CD14-positive monocyte (primary cell): ENCODE data around the gene PCGF5. TPM values are rescaled to one million over a fixed set of nuclear protein-coding genes. Genes with fewer than 3 reads are reported as not detected.

ENCODE experiments used
- DNase-seq, 3 donors: peaks; one replicate each; pipeline ENCODE4 v3.0.0-alpha.2; 2011 to 2022
- H2AFZ ChIP-seq: 2 replicates; pipeline ENCODE4 v1.6.0; 2012; ENCODE audit warnings: mild to moderate bottlenecking, low read depth, low read length, inconsistent platforms; ENCODE audit not compliant: insufficient read depth, poor library complexity, severe bottlenecking
- H3K27ac ChIP-seq, 2 donors: 1 replicate in 1 of 2; 2 replicates in 1 of 2; pipeline ENCODE4 v1.5.1; 2012 to 2013; ENCODE audit warnings: low read length in 2 of 2, control low read depth in 1 of 2, inconsistent platforms in 1 of 2, low read depth in 1 of 2, mild to moderate bottlenecking in 1 of 2
- H3K27me3 ChIP-seq, 2 donors: one replicate each; pipeline versions ENCODE4 v1.6.0 to v1.6.1; 2011 to 2013; ENCODE audit warnings: low read length in 2 of 2; ENCODE audit not compliant: control insufficient read depth in 2 of 2, insufficient read depth in 2 of 2
- H3K36me3 ChIP-seq, 2 donors: replicated peaks in 1 of 2; 1 replicate in 1 of 2; 2 replicates in 1 of 2; pipeline versions ENCODE4 v1.5.1 to v1.6.1; 2012 to 2013; ENCODE audit warnings: low read length in 2 of 2, control low read depth in 1 of 2, inconsistent platforms in 1 of 2, mild to moderate bottlenecking in 1 of 2; ENCODE audit not compliant: insufficient read depth in 2 of 2, control insufficient read depth in 1 of 2
- H3K4me1 ChIP-seq, 2 donors: 1 replicate in 1 of 2; 2 replicates in 1 of 2; pipeline versions ENCODE4 v1.5.1 to v1.6.1; 2012 to 2013; ENCODE audit warnings: low read length in 2 of 2, control low read depth in 1 of 2, inconsistent platforms in 1 of 2, mild to moderate bottlenecking in 1 of 2, moderate library complexity in 1 of 2; ENCODE audit not compliant: insufficient read depth in 2 of 2, control insufficient read depth in 1 of 2
- H3K4me2 ChIP-seq: replicated peaks from 2 replicates; pipeline ENCODE3; 2012; ENCODE audit warnings: low read length, moderate library complexity, mild to moderate bottlenecking; ENCODE audit not compliant: poor library complexity, severe bottlenecking; ENCODE audit errors: extremely low read depth
- H3K4me3 ChIP-seq, 3 experiments: fragments of 200-600 bp in 1 of 3; sonication (generic) in 1 of 3; replicated peaks in 1 of 3; 1 replicate in 2 of 3; 2 replicates in 1 of 3; pipeline ENCODE4 v1.5.1; 2011 to 2013; ENCODE audit warnings: low read length in 3 of 3, mild to moderate bottlenecking in 3 of 3, control low read depth in 2 of 3, low read depth in 2 of 3, inconsistent platforms in 1 of 3, moderate library complexity in 1 of 3
- H3K79me2 ChIP-seq: 2 replicates; pipeline ENCODE4 v1.6.0; 2012; ENCODE audit warnings: mild to moderate bottlenecking, control low read depth, inconsistent platforms, low read length, moderate library complexity; ENCODE audit not compliant: insufficient read depth
- H3K9ac ChIP-seq: 2 replicates; pipeline ENCODE4 v1.6.0; 2017; ENCODE audit warnings: low read length, mild to moderate bottlenecking; ENCODE audit not compliant: insufficient read depth, poor library complexity, severe bottlenecking
- H3K9me3 ChIP-seq, 2 donors: replicated peaks in 1 of 2; 1 replicate in 1 of 2; 2 replicates in 1 of 2; pipeline versions ENCODE4 v1.5.1 to v1.6.1; 2012 to 2013; ENCODE audit warnings: low read length in 2 of 2, control low read depth in 1 of 2; ENCODE audit not compliant: control insufficient read depth in 1 of 2, insufficient read depth in 1 of 2
- H4K20me1 ChIP-seq: 2 replicates; pipeline ENCODE4 v1.6.0; 2012; ENCODE audit warnings: mild to moderate bottlenecking, low read length, control low read depth, moderate library complexity; ENCODE audit not compliant: insufficient read depth
- H3K27ac Mint-ChIP-seq, 7 donors: one replicate each; pipeline ENCODE4 v1.8.0; 2020; ENCODE audit warnings: mild to moderate bottlenecking in 7 of 7, mixed read lengths in 7 of 7, moderate library complexity in 6 of 7, inconsistent platforms in 2 of 7
- H3K27me3 Mint-ChIP-seq, 3 donors: one replicate each; pipeline ENCODE4 v1.8.0; 2021 to 2022; ENCODE audit warnings: low read depth in 3 of 3, mild to moderate bottlenecking in 3 of 3, mixed read lengths in 3 of 3, moderate library complexity in 3 of 3, inconsistent platforms in 1 of 3
- H3K36me3 Mint-ChIP-seq, 2 donors: one replicate each; pipeline ENCODE4 v1.8.0; 2020; ENCODE audit warnings: mixed read lengths in 2 of 2, inconsistent platforms in 1 of 2, mild to moderate bottlenecking in 1 of 2
- H3K4me1 Mint-ChIP-seq: one replicate; pipeline ENCODE4 v1.8.0; 2020; ENCODE audit warnings: mild to moderate bottlenecking, mixed read lengths
- H3K4me3 Mint-ChIP-seq, 2 donors: one replicate each; pipeline ENCODE4 v1.8.0; 2020; ENCODE audit warnings: mild to moderate bottlenecking in 2 of 2, mixed read lengths in 2 of 2, moderate library complexity in 1 of 2
- H3K9me3 Mint-ChIP-seq, 7 donors: one replicate each; pipeline ENCODE4 v1.8.0; 2020 to 2022; ENCODE audit warnings: mixed read lengths in 7 of 7, mild to moderate bottlenecking in 6 of 7, moderate library complexity in 6 of 7, inconsistent platforms in 2 of 7
- CTCF ChIP-seq: fragments of 200-600 bp; IDR thresholded peaks from one replicate; pipeline ENCODE4 v1.8.0; 2022; ENCODE audit warnings: antibody characterized with exemption, mild to moderate bottlenecking
- WGBS: methylation state at CpG from one replicate; pipeline ENCODE4 v1.1.5; 2013; ENCODE audit warnings: missing lambda C conversion rate; ENCODE audit not compliant: insufficient coverage; 5-methylcytosine and 5-hydroxymethylcytosine counted together
- intact Hi-C, 2 donors: fragments of 100-400 bp; cut with micrococcal nuclease; formaldehyde crosslinking; loops; one replicate each; pipeline versions ENCODE4 v1.15.0 to v1.15.1; 2023
- polyA plus RNA-seq, 3 donors: library from polyadenylated mRNA; depleted of rRNA in 1 of 3; unstranded in 2 of 3; stranded (reverse) in 1 of 3; fragments of 300-500 nt in 2 of 3; fragments of >200 nt in 1 of 3; fragmentation: Illumina TruSeq in 2 of 3; gene quantifications; 1 replicate in 2 of 3; 2 replicates in 1 of 3; pipeline ENCODE4 v1.2.3, GENCODE V29; 2012 to 2021

Gene PCGF5
- polyA plus RNA-seq, 3 donors = 55.2 to 80.3 (median 58.7) TPM

DNA sequence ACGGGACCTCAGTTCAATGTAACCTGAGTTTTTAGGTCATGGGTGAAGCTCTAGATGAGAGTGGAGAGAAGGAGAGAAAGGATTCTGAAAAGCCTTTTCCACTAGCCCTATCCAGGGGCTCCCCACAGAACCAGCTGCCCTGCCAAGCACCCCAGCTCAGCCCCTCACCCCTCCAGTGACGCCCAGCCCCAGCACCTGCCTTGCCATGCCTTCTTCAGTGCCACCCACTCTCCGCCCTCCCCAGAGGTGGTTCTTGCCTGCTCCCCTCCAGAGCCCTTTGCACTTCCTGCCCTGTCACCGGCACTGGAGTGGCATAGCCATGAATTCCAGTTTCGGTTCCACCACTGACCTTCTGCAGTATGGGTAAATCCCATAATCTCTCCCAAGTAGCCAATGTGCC is 70.1 kb downstream of the PCGF5 start:
- Histone ChIP-seq H3K27me3 (no peaks in the 10 kb centered on the region), H3K4me2 (no peak overlapping the region), H3K36me3 (no peaks in the 10 kb centered on the region), H3K9me3 (no peaks in the 10 kb centered on the region), H3K79me2 (no peaks in the 10 kb centered on the region), H3K4me1 (no peaks in the 10 kb centered on the region), H3K9ac (no peak overlapping the region), H3K27ac (no peak overlapping the region), H2AFZ (no peak overlapping the region), H4K20me1 (no peaks in the 10 kb centered on the region), H3K4me3 (no peak overlapping the region)
- Mint-ChIP-seq H3K27ac (peak overlapping the region in 2 of 7 donors; percentile 21 to 34), H3K27me3 (peaks cover 0 to 3% (median 2%) of the 10 kb centered on the region in 3 donors), H3K4me1 (no peaks in the 10 kb centered on the region), H3K4me3 (no peak overlapping the region), H3K36me3 (no peaks in the 10 kb centered on the region), H3K9me3 (no peaks in the 10 kb centered on the region)
- no peak for TF ChIP-seq CTCF
- DNase-seq = no peak
- intact Hi-C loops = no loop called here
- WGBS = 80% methylated on average over 4 of the region's 5 CpGs

DNA sequence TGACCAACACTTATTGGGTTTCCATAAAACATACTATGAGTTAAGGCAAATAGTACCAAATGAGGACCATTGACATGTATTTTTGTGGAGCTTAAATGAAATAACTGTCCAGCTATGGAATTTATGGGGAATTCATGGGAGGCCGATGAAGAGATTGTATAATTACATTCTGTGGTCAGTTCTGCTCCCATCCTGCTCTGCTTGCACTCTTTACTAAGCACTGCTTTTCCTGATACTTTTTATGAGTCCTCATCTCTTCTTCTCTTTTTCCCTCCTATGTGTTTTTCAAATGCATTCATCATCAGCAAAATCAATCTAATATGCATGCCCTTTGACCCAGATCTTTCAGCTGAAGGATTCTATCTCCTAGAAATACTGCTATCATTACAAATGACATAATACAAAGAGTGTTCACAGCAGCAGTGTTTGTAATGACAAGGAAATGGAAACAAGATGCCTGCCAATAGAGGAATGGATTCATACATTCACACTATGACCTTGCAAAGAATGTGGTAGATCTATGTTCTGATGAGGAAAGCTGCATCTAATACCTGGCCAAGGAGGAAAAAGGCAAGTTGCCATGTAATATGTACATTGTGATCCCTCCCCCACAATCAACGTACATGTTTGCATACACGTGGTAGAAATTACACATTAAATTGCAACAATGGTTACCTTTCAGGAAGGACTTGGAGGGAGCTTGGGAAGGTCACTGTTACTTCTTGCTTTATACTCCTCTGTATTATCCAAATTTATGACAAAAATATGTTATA is 73.9 kb downstream of the PCGF5 start:
- Mint-ChIP-seq H3K27me3 (peaks cover 9 to 11% (median 9%) of the 10 kb centered on the region in 3 donors), H3K27ac (no peak overlapping the region), H3K4me1 (peaks cover 9% of the 10 kb centered on the region), H3K36me3 (no peaks in the 10 kb centered on the region), H3K4me3 (no peak overlapping the region), H3K9me3 (no peaks in the 10 kb centered on the region)
- peaks cover 0 to 4% of the 10 kb centered on the region in 2 donors for H3K27me3 ChIP-seq
- no peak for DNase-seq
- H3K4me2 ChIP-seq = no peak overlapping the region
- intact Hi-C loops = no loop called here
- no peaks in the 10 kb centered on the region for H4K20me1 ChIP-seq
- no peaks in the 10 kb centered on the region for H3K36me3 ChIP-seq
- no peaks in the 10 kb centered on the region for H3K79me2 ChIP-seq
- H2AFZ ChIP-seq = no peak overlapping the region
- no peak overlapping the region for H3K27ac ChIP-seq
- H3K9ac ChIP-seq = no peak overlapping the region
- TF ChIP-seq CTCF = no peak
- no peak overlapping the region for H3K4me3 ChIP-seq
- WGBS = no CpG with 5 or more reads among the region's 3 CpGs
- no peaks in the 10 kb centered on the region for H3K9me3 ChIP-seq
- H3K4me1 ChIP-seq = peaks cover 5 to 7% of the 10 kb centered on the region in 2 donors
